Gastroesophageal sphincter (tissue), 4 donors: ENCODE data around the gene SEMA5B. TPM values are rescaled to one million over a fixed set of nuclear protein-coding genes. Genes with fewer than 3 reads are reported as not detected.

Experiments
- ATAC-seq: fragments of 150-250 bp; one replicate; pipeline ENCODE4 v1.9.1; 2016; ENCODE audit warnings: mild to moderate bottlenecking, moderate library complexity
- H3K27ac ChIP-seq, 4 donors: fragments of 200-600 bp; sonication (generic) in 3 of 4; 1 replicate in 3 of 4; 2 replicates in 1 of 4; pipeline ENCODE4 v1.5.1; 2016 to 2019
- H3K27me3 ChIP-seq: fragments of 200-600 bp; sonication (generic); one replicate; pipeline ENCODE4 v1.5.1; 2019
- H3K36me3 ChIP-seq, 2 donors: fragments of 200-600 bp; sonication (generic); one replicate each; pipeline ENCODE4 v1.5.1; 2019; ENCODE audit warnings: control low read depth in 1 of 2
- H3K4me1 ChIP-seq, 3 donors: fragments of 200-600 bp; sonication (generic); 1 replicate in 2 of 3; 2 replicates in 1 of 3; pipeline ENCODE4 v1.5.1; 2016 to 2019; ENCODE audit warnings: control low read depth in 2 of 3
- H3K4me3 ChIP-seq, 2 donors: fragments of 200-600 bp; sonication (generic); one replicate each; pipeline ENCODE4 v1.5.1; 2019; ENCODE audit warnings: mild to moderate bottlenecking in 1 of 2, moderate library complexity in 1 of 2
- H3K9me3 ChIP-seq, 3 donors: fragments of 200-600 bp; sonication (generic); one replicate each; pipeline ENCODE4 v1.5.1; 2017 to 2019; ENCODE audit warnings: control low read depth in 2 of 3
- EP300 ChIP-seq: sonication (generic); formaldehyde crosslinking; IDR thresholded peaks from one replicate; pipeline ENCODE4 v1.6.1; 2017; ENCODE audit warnings: antibody characterized with exemption, mild to moderate bottlenecking
- POLR2A ChIP-seq, 2 donors: fragments of 450-650 bp; IDR thresholded peaks; one replicate each; pipeline ENCODE4 v1.6.1; 2017; ENCODE audit warnings: antibody characterized with exemption in 2 of 2, mild to moderate bottlenecking in 2 of 2, moderate library complexity in 1 of 2
- POLR2AphosphoS5 ChIP-seq: sonication (generic); formaldehyde crosslinking; IDR thresholded peaks from one replicate; pipeline ENCODE4 v1.6.1; 2017; ENCODE audit warnings: antibody characterized with exemption
- WGBS, 2 donors: methylation state at CpG; one replicate each; pipeline ENCODE4 v1.1.5; 2018; ENCODE audit warnings: low coverage in 1 of 2; 5-methylcytosine and 5-hydroxymethylcytosine counted together
- total RNA-seq, 4 donors: library from RNA; depleted of rRNA; stranded (reverse); fragments of >200 nt; gene quantifications; one replicate each; pipeline ENCODE4 v1.1.0, GENCODE V29; 2016
- TF ChIP-seq, protein P1 (sequence below), 4 experiments: fragments of 200-600 bp in 2 of 4; fragments of 450-650 bp in 2 of 4; sonication (generic) in 1 of 4; IDR thresholded peaks; one replicate each; pipeline ENCODE4 v1.5.1; 2017 to 2019; ENCODE audit warnings: antibody characterized with exemption in 4 of 4, mild to moderate bottlenecking in 2 of 4, moderate library complexity in 2 of 4

Gene SEMA5B
- total RNA-seq, 4 donors from 2014 or later = 0.31 to 0.69 (median 0.32) TPM; not detected in 1

- H3K36me3 ChIP-seq = no peaks in the 10 kb centered on the region
- 95 to 96% methylated on average over 4 of the region's 4 CpGs for WGBS, 2 donors
- H3K9me3 ChIP-seq = no peaks in the 10 kb centered on the region
- H3K27me3 ChIP-seq = no peaks in the 10 kb centered on the region
- ATAC-seq = no peak
- H3K27ac ChIP-seq = no peak overlapping the region
- TF ChIP-seq POLR2A (IDR thresholded peaks at IDR 0.05) = no peak
- no peak for TF ChIP-seq POLR2AphosphoS5
- no peak for TF ChIP-seq EP300
- TF ChIP-seq, protein P1, sequence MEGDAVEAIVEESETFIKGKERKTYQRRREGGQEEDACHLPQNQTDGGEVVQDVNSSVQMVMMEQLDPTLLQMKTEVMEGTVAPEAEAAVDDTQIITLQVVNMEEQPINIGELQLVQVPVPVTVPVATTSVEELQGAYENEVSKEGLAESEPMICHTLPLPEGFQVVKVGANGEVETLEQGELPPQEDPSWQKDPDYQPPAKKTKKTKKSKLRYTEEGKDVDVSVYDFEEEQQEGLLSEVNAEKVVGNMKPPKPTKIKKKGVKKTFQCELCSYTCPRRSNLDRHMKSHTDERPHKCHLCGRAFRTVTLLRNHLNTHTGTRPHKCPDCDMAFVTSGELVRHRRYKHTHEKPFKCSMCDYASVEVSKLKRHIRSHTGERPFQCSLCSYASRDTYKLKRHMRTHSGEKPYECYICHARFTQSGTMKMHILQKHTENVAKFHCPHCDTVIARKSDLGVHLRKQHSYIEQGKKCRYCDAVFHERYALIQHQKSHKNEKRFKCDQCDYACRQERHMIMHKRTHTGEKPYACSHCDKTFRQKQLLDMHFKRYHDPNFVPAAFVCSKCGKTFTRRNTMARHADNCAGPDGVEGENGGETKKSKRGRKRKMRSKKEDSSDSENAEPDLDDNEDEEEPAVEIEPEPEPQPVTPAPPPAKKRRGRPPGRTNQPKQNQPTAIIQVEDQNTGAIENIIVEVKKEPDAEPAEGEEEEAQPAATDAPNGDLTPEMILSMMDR (IDR thresholded peaks at IDR 0.05) = no peak
- no peak overlapping the region for H3K4me3 ChIP-seq
- H3K4me1 ChIP-seq = peaks cover 0 to 18% (median 7%) of the 10 kb centered on the region in 3 donors
These were observed 60.2 kb downstream of the SEMA5B start for GRCh38 chr3:122967356-122967755.

- no peak overlapping the region for H3K4me3 ChIP-seq
These were observed 61.5 kb downstream of the SEMA5B start for GRCh38 chr3:122966045-122966444.

DNA sequence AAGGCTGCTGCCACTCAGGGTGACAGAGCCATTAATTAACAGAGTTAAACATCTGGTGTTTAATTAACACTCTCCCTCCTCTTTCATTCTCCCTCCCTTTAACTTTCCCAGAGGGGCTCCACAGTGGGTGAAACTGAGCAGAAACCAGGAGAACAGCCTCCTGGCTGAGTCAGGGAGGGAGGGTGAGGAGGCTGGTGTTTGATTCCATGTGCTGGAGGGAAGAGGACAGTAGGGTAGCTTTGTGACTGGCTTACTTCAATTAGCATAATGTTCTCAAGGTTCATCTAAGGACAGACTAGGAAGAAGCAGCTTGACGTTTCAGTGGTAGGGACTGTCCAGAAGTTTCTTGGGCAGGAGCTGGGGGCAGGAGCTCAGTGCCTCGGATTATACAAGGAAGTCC lies 62.8 kb downstream of the SEMA5B start:
- TF ChIP-seq POLR2A (IDR thresholded peaks at IDR 0.05) = no peak
- Histone ChIP-seq H3K36me3 (no peaks in the 10 kb centered on the region), H3K4me1 (peaks cover 0 to 8% (median 7%) of the 10 kb centered on the region in 3 donors), H3K27ac (no peak overlapping the region), H3K27me3 (no peaks in the 10 kb centered on the region), H3K4me3 (no peak overlapping the region), H3K9me3 (no peaks in the 10 kb centered on the region)
- 33 to 57% methylated on average over 2 of the region's 2 CpGs for WGBS, 2 donors
- no peak for ATAC-seq

More at GRCh38 chr3:122966045-122966444, 61.5 kb downstream of the SEMA5B start:
- Histone ChIP-seq H3K36me3 (no peaks in the 10 kb centered on the region), H3K4me1 (peaks cover 0 to 18% (median 7%) of the 10 kb centered on the region in 3 donors), H3K27me3 (no peaks in the 10 kb centered on the region), H3K27ac (no peak overlapping the region), H3K9me3 (no peaks in the 10 kb centered on the region)
- no peak for ATAC-seq
- no peak for TF ChIP-seq POLR2AphosphoS5
- TF ChIP-seq EP300 = no peak
- TF ChIP-seq, protein P1 (IDR thresholded peaks at IDR 0.05) = no peak
- TF ChIP-seq POLR2A (IDR thresholded peaks at IDR 0.05) = no peak

- no peak for TF ChIP-seq POLR2A (IDR thresholded peaks at IDR 0.05)
- TF ChIP-seq POLR2AphosphoS5 = no peak
- TF ChIP-seq, protein P1 (IDR thresholded peaks at IDR 0.05) = no peak
- TF ChIP-seq EP300 = no peak
- H3K27me3 ChIP-seq = no peaks in the 10 kb centered on the region
- H3K4me3 ChIP-seq = no peak overlapping the region
- H3K9me3 ChIP-seq = no peaks in the 10 kb centered on the region
- 65 to 80% methylated on average over 2 to 9 of the region's 9 CpGs for WGBS, 2 donors
- ATAC-seq = no peak
- H3K36me3 ChIP-seq = no peaks in the 10 kb centered on the region
- H3K4me1 ChIP-seq = peaks cover 0 to 13% (median 8%) of the 10 kb centered on the region in 3 donors
- H3K27ac ChIP-seq = no peak overlapping the region
These were observed 65.4 kb downstream of the SEMA5B start for GRCh38 chr3:122962149-122962548.

DNA sequence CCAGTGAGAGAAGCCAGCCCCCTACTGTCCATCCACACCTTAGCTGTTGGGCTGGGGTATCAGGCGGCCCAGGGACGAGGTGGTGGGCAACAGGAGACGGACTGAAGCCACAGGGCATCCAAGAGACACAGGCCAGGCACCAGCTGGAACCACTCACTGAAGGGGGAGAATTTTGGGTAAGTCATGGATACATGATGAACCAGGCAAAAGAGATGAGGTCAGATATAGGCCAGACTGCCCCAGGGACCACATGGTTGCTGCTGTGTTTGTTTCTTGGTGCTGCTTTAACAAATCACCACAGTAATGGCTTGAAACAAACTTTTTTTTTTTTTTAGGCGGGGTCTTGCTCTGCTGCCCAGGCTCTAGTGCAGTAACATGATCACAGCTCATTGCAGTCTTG lies 66.4 kb downstream of the SEMA5B start:
- peaks cover 0 to 23% (median 8%) of the 10 kb centered on the region in 3 donors for H3K4me1 ChIP-seq
- no peaks in the 10 kb centered on the region for H3K36me3 ChIP-seq
- no peak overlapping the region for H3K27ac ChIP-seq
- 80 to 100% methylated on average over 1 of the region's 4 CpGs for WGBS, 2 donors
- ATAC-seq = no peak
- no peak overlapping the region for H3K4me3 ChIP-seq
- TF ChIP-seq POLR2AphosphoS5 (no peak), POLR2A (IDR thresholded peaks at IDR 0.05) (no peak), EP300 (no peak)
- TF ChIP-seq, protein P1 (IDR thresholded peaks at IDR 0.05) = no peak
- H3K9me3 ChIP-seq = no peaks in the 10 kb centered on the region
- no peaks in the 10 kb centered on the region for H3K27me3 ChIP-seq
